NCI-H128 (cell line): ENCODE results near the gene SPAG16.
"Not testable (repeated sequence)": the region's sequence is repeated elsewhere in the genome, so short reads cannot be mapped to it uniquely, and the experiment has no call there.

Experiments
- DNase-seq: peaks from one replicate; lab custom pipeline; 2025; ENCODE audit not compliant: unreplicated experiment; lab: John Stamatoyannopoulos, UW

Gene SPAG16

GRCh38 chr2:213688825-213689224 lies 404.6 kb downstream of the SPAG16 start:
- DNase-seq = not testable (repeated sequence)

- no peak for DNase-seq
Measured at GRCh38 chr2:213689585-213689984, 405.3 kb downstream of the SPAG16 start.

- DNase-seq = no peak
Measured at GRCh38 chr2:213691351-213691750, 407.1 kb downstream of the SPAG16 start.

- no peak for DNase-seq
Measured at GRCh38 chr2:213696442-213696841, 412.2 kb downstream of the SPAG16 start.

GRCh38 chr2:213701365-213701764 lies 417.1 kb downstream of the SPAG16 start:
- DNase-seq = not testable (repeated sequence)

GRCh38 chr2:213703406-213704098 lies 419.3 kb downstream of the SPAG16 start:
- DNase-seq = no peak

- no peak for DNase-seq
Measured at GRCh38 chr2:213710164-213710563, 425.9 kb downstream of the SPAG16 start.

GRCh38 chr2:213718411-213718810 lies 434.1 kb downstream of the SPAG16 start:
- DNase-seq = not testable (repeated sequence)

- no peak for DNase-seq
Measured at GRCh38 chr2:213722565-213722964, 438.3 kb downstream of the SPAG16 start.

- no peak for DNase-seq
Measured at GRCh38 chr2:213723041-213723560, 438.8 kb downstream of the SPAG16 start.

GRCh38 chr2:213723707-213724106 lies 439.4 kb downstream of the SPAG16 start:
- no peak for DNase-seq

GRCh38 chr2:213726101-213726500 lies 441.8 kb downstream of the SPAG16 start:
- DNase-seq = no peak

- no peak for DNase-seq
Measured at GRCh38 chr2:213733893-213734292, 449.6 kb downstream of the SPAG16 start.

- DNase-seq = no peak
Measured at GRCh38 chr2:213740453-213740852, 456.2 kb downstream of the SPAG16 start.

GRCh38 chr2:213751446-213751845 lies 467.2 kb downstream of the SPAG16 start:
- no peak for DNase-seq

- no peak for DNase-seq
Measured at GRCh38 chr2:213752575-213752974, 468.3 kb downstream of the SPAG16 start.

- DNase-seq = no peak
Measured at GRCh38 chr2:213757525-213757924, 473.3 kb downstream of the SPAG16 start.

GRCh38 chr2:213763354-213763753 lies 479.1 kb downstream of the SPAG16 start:
- no peak for DNase-seq

GRCh38 chr2:213763963-213764362 lies 479.7 kb downstream of the SPAG16 start:
- DNase-seq = no peak

- DNase-seq = no peak
Measured at GRCh38 chr2:213764849-213765248, 480.6 kb downstream of the SPAG16 start.

- DNase-seq = no peak
Measured at GRCh38 chr2:213766062-213766461, 481.8 kb downstream of the SPAG16 start.

- no peak for DNase-seq
Measured at GRCh38 chr2:213766465-213766901, 482.2 kb downstream of the SPAG16 start.

- no peak for DNase-seq
Measured at GRCh38 chr2:213787869-213788268, 503.6 kb downstream of the SPAG16 start.
